ENCODE results near the gene PSMB9. TPM values are rescaled to one million over a fixed set of nuclear protein-coding genes. Genes with fewer than 3 reads are reported as not detected.
A peak's percentile ranks its signal among the peaks of the same experiment; 100 is the strongest.

The PSMB9 gene
- total and polyA plus RNA-seq, 2 of the 4 experiments (the other 2 are of a cell fraction) = 9.0 to 12.8 TPM

- H3K79me1 ChIP-seq (ENCODE audit: low read depth in 1 of 2, low read length in 2 of 2) = no peaks in the 10 kb centered on the region
- no peak overlapping the region for H3K18ac ChIP-seq (ENCODE audit: low read depth, low read length)
- BruUV-seq (replicated peaks) = no TSS peak
- intact Hi-C loops (cut with micrococcal nuclease) (no loop called here), dilution Hi-C loops (cut with HindIII; ENCODE audit: low sequenced_read_pairs, unreplicated experiment) (no loop called here), in situ Hi-C loops (cut with MboI; ENCODE audit: low sequenced_read_pairs) (no loop called here)
- no peak overlapping the region for H4K5ac ChIP-seq (ENCODE audit: low read depth, low read length)
- H3K27ac ChIP-seq (ENCODE audit: insufficient read depth, low read length) = no peak overlapping the region
- no peak overlapping the region for H2BK120ac ChIP-seq (ENCODE audit: low read depth, low read length)
- H3K27me3 ChIP-seq (ENCODE audit: control insufficient read depth, insufficient read depth, low read length) = no peaks in the 10 kb centered on the region
- H3K9me3 ChIP-seq (ENCODE audit: control insufficient read depth, insufficient read depth, low read length) = no peaks in the 10 kb centered on the region
- H3K14ac ChIP-seq (replicated peaks; ENCODE audit: low read depth, low read length) = no peak overlapping the region
- H4K91ac ChIP-seq (ENCODE audit: insufficient read depth, low read depth, low read length) = no peak overlapping the region
- H3K4me1 ChIP-seq (ENCODE audit: control insufficient read depth, insufficient read depth, low read length) = peaks cover 5% of the 10 kb centered on the region
- no peak overlapping the region for H3K9ac ChIP-seq (ENCODE audit: low read depth, low read length)
- H2BK5ac ChIP-seq (ENCODE audit: low read depth, low read length, poor library complexity, severe bottlenecking) = no peak overlapping the region
- H2AK5ac ChIP-seq (ENCODE audit: low read depth, low read length) = no peak overlapping the region
- no peak overlapping the region for H3K4me3 ChIP-seq (ENCODE audit: insufficient read depth, low read depth, low read length)
- CTCF ChIA-PET = no interaction called here
- no peaks in the 10 kb centered on the region for H3K9me1 ChIP-seq (ENCODE audit: insufficient read depth, low read length)
- no peak overlapping the region for H3K4ac ChIP-seq (ENCODE audit: low read depth, low read length)
- ATAC-seq (ENCODE audit: low read depth) (peak; percentile 79), DNase-seq (peak; percentile 79)
- H3K56ac ChIP-seq (ENCODE audit: extremely low read depth, insufficient read depth, low read length) = no peak overlapping the region
- POLR2A ChIA-PET (ENCODE audit: unreplicated experiment) = no interaction called here
- no peak overlapping the region for H3K4me2 ChIP-seq (ENCODE audit: low read depth, low read length)
- no peaks in the 10 kb centered on the region for H3K36me3 ChIP-seq (ENCODE audit: control insufficient read depth, insufficient read depth, low read length)
- H3K23ac ChIP-seq (ENCODE audit: low read depth, low read length) = peak overlapping the region; percentile 43; the same call in 1 of the 2 replicates
- H4K8ac ChIP-seq (ENCODE audit: low read depth in 2 of 2, low read length in 2 of 2) = no peak overlapping the region
- H2AFZ ChIP-seq (replicated peaks; ENCODE audit: low read length, poor library complexity) = no peak overlapping the region
- no CpG with 5 or more reads among the region's 3 CpGs for WGBS, 2 experiments (ENCODE audit: extremely low coverage in 2 of 2, insufficient read length in 1 of 2)
- no peaks in the 10 kb centered on the region for H4K20me1 ChIP-seq (ENCODE audit: insufficient read depth, low read length)
- no peak overlapping the region for H2BK15ac ChIP-seq (ENCODE audit: low read depth, low read length)
- TF ChIP-seq MAFK (IDR thresholded peaks at IDR 0.05; ENCODE audit: low read depth, low read length) = peak; percentile 38; the same call in 1 of the 2 replicates
- peak; percentile 88 for TF ChIP-seq NFE2L2 (IDR thresholded peaks at IDR 0.05; ENCODE audit: low read depth, low read length)
- TF ChIP-seq SMC3 (IDR thresholded peaks at IDR 0.05; ENCODE audit: low read depth, low read length) = no peak
- TF ChIP-seq CEBPB (IDR thresholded peaks at IDR 0.05; ENCODE audit: low read depth, low read length) = no peak
- no peak for TF ChIP-seq ELK1 (IDR thresholded peaks at IDR 0.05; ENCODE audit: borderline replicate concordance, low read depth, low read length)
- TF ChIP-seq RCOR1 (IDR thresholded peaks at IDR 0.05; ENCODE audit: insufficient replicate concordance, low read length) = no peak
- no peak for TF ChIP-seq CTCF (conservative IDR thresholded peaks at IDR 0.05; ENCODE audit: low read depth, low read length)
- no peak for TF ChIP-seq MXI1 (IDR thresholded peaks at IDR 0.05; ENCODE audit: borderline replicate concordance, low read depth, low read length)
- TF ChIP-seq FOS (IDR thresholded peaks at IDR 0.05; ENCODE audit: low read depth, low read length) = no peak
- no peak for TF ChIP-seq MAZ (IDR thresholded peaks at IDR 0.05; ENCODE audit: borderline replicate concordance, low read depth, low read length)
- no peak for TF ChIP-seq POLR2A (IDR thresholded peaks at IDR 0.05; ENCODE audit: low read depth, low read length)
- no peak for TF ChIP-seq CHD1 (IDR thresholded peaks at IDR 0.05; ENCODE audit: low read depth, low read length)
- TF ChIP-seq RFX5 (IDR thresholded peaks at IDR 0.05; ENCODE audit: low read depth, low read length) = no peak
- no peak for TF ChIP-seq USF2 (IDR thresholded peaks at IDR 0.05; ENCODE audit: low read depth, low read length)
- no peak for TF ChIP-seq RAD21 (IDR thresholded peaks at IDR 0.05; ENCODE audit: low read length)
- peak; percentile 44; the same call in 1 of the 2 replicates for TF ChIP-seq BHLHE40 (IDR thresholded peaks at IDR 0.05; ENCODE audit: low read depth, low read length)
- no peak overlapping the region for H2AK9ac ChIP-seq (replicated peaks; ENCODE audit: low read depth, low read length, poor library complexity)
- no peak overlapping the region for H2BK20ac ChIP-seq (ENCODE audit: low read depth, low read length)
These were observed 34.3 kb upstream of the PSMB9 start for GRCh38 chr6:32819729-32820128.

All from IMR-90 (cell line).